NK-92 (cell line): Measurements from ENCODE around the gene ATN1.

Source experiments
- DNase-seq: peaks from one replicate; lab custom pipeline; 2025; ENCODE audit not compliant: unreplicated experiment; lab: John Stamatoyannopoulos, UW

The ATN1 gene

DNA sequence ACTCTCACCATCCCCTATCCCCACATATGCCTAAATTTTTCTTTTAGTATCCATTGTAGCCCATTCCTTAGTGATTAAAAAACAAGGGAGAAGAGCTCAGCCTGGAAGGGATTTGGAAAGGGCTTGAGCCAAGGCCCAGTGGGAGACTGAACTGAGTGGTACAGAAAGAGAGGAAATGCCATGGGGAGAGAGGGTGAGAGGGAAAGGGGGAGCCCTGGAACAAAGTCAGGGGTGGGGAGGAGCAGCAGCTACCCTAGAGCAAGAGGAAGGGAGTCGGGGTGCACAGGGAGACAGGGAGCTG lies 2.6 kb upstream of the ATN1 start:
- DNase-seq = no peak

DNA sequence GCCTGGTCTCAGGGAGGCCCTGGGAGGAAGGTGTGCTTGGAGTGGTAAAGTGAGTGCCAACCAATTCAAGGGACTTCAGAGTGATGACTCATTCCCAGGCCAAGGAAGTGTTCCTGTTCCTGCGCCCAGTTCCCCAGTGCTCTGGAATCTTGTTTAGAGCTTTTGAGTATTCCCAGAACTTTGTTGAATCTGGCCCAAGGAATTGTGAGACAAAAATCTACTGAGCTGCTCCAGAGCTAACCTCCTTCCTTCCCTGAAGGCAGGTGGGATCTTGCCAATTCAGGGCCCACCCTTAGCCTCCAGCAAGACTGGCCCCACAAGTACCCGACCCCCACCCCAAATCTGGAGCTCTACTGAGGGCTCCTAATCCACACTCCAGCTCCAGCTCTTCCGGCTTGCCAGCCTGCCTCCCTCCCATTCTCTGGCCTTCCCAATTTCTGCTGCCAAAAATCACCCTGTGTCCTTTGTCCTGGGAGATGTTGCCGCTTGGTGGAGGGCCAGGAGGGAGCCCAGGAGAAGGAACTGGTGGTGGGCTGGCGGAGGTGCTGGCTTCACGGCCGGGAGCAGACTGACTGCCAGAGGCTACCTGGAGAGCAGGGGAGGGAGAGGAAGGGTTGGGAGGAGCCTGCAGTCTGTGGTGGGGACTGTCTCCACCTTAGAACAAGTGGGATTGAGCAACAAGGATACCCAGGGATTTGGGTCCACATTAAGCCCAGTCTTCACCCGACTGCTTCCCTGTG lies 2.0 kb upstream of the ATN1 start:
- no peak for DNase-seq

GRCh38 chr12:6928022-6928702 lies 403 bp downstream of the ATN1 start:
- DNase-seq = no peak

DNA sequence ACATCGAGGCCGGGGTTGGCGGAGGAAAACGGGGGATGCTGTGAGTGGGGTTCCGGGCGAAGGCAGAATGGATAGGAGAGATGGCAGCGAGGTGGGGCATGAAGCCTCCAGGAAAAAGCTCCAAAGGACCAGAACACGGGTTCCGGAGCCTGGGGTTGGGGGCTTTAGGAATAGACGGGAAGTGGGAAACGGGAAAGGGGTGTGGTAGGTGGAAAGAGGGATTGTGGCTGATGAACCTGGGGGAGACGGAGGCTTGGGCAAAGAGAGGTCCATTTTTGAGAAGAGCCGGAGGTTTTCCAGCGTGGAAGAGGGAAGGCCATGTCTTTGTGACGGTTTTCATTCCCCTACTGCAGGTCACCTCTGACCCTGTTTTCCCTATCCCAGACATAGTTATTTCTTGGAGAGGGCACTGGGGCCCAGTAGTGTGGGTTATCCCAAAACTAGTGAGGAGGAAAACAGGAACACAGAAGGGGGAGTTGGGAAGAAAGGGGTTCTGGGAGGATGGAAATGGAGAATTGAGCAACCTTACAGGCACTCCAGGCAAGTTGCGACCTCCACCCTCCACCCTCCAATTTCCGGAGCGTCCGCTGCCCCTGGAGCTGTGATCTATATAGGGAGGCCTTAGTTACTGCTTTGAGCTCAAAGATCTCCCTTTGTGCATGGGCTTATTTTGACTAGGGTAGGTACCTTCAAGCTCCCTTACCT lies 1.1 kb downstream of the ATN1 start:
- DNase-seq = no peak

- DNase-seq = no peak
Measured at GRCh38 chr12:6929466-6930452, 2.0 kb downstream of the ATN1 start.

DNA sequence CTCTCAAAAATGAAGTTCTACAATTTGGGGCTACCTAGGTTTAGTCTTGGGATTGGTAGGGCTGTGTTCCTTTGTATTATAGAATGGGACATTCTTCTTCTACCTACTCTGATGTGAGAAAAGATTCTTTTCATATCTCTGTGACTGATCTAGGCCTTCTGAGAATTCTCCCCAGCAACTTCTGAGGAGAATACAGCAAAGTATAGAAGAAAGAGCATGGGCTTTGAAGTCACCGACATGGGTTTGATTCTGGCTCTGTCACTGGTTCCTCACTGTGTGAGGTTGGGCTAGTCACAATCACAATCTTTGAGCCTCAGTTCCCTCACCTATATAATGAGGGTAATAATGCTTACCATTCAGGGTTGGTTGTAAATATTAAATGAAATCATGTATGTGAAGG lies 5.0 kb downstream of the ATN1 start:
- no peak for DNase-seq

- DNase-seq = no peak
Measured at GRCh38 chr12:6934110-6934509, 6.4 kb downstream of the ATN1 start.

DNA sequence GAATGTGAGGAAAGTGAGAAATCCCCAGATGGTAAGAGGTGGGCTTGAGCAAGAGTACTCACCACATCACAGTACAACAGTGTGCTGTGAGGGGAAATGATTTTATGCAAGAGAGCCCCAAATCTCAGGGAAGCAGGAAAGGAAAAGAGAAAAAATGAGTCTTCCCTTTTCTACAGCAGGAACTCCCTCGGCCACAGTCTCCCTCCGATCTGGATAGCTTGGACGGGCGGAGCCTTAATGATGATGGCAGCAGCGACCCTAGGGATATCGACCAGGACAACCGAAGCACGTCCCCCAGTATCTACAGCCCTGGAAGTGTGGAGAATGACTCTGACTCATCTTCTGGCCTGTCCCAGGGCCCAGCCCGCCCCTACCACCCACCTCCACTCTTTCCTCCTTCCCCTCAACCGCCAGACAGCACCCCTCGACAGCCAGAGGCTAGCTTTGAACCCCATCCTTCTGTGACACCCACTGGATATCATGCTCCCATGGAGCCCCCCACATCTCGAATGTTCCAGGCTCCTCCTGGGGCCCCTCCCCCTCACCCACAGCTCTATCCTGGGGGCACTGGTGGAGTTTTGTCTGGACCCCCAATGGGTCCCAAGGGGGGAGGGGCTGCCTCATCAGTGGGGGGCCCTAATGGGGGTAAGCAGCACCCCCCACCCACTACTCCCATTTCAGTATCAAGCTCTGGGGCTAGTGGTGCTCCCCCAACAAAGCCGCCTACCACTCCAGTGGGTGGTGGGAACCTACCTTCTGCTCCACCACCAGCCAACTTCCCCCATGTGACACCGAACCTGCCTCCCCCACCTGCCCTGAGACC lies 7.8 kb downstream of the ATN1 start:
- DNase-seq = no peak

GRCh38 chr12:6936194-6936635 lies 8.5 kb downstream of the ATN1 start:
- DNase-seq = no peak

GRCh38 chr12:6936636-6937480 lies 9.1 kb downstream of the ATN1 start:
- no peak for DNase-seq

- DNase-seq = peak; percentile 53
Measured at GRCh38 chr12:6937481-6938352, 10.0 kb downstream of the ATN1 start.

DNA sequence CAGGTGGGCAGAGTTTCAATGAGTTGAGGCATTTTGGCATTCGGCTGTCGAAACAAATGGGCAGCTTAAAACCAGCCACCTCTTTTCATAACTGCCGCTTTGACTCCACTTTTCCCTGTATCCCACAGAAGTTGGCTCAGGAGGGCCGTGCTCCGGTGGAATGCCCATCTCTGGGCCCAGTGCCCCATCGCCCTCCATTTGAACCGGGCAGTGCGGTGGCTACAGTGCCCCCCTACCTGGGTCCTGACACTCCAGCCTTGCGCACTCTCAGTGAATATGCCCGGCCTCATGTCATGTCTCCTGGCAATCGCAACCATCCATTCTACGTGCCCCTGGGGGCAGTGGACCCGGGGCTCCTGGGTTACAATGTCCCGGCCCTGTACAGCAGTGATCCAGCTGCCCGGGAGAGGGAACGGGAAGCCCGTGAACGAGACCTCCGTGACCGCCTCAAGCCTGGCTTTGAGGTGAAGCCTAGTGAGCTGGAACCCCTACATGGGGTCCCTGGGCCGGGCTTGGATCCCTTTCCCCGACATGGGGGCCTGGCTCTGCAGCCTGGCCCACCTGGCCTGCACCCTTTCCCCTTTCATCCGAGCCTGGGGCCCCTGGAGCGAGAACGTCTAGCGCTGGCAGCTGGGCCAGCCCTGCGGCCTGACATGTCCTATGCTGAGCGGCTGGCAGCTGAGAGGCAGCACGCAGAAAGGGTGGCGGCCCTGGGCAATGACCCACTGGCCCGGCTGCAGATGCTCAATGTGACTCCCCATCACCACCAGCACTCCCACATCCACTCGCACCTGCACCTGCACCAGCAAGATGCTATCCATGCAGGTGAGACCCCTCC lies 10.8 kb downstream of the ATN1 start:
- no peak for DNase-seq

GRCh38 chr12:6939191-6939540 lies 11.4 kb downstream of the ATN1 start:
- DNase-seq = no peak

DNA sequence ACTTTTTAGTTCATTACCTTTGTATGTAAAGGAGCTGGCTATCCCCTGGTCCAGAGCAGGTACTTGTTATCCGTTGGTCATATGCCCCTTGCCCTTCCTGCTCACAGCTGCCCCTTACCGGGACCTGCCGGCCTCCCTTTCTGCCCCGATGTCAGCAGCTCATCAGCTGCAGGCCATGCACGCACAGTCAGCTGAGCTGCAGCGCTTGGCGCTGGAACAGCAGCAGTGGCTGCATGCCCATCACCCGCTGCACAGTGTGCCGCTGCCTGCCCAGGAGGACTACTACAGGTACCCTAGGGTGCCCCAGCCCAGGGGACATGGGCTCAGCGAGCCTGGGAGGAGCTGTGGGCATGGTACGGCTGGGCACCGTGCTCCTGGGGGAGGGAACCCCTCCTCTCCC lies 13.5 kb downstream of the ATN1 start:
- no peak for DNase-seq

DNA sequence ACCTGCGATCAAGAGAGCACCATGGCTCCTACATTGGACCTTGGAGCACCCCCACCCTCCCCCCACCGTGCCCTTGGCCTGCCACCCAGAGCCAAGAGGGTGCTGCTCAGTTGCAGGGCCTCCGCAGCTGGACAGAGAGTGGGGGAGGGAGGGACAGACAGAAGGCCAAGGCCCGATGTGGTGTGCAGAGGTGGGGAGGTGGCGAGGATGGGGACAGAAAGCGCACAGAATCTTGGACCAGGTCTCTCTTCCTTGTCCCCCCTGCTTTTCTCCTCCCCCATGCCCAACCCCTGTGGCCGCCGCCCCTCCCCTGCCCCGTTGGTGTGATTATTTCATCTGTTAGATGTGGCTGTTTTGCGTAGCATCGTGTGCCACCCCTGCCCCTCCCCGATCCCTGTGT lies 14.0 kb downstream of the ATN1 start:
- no peak for DNase-seq

DNA sequence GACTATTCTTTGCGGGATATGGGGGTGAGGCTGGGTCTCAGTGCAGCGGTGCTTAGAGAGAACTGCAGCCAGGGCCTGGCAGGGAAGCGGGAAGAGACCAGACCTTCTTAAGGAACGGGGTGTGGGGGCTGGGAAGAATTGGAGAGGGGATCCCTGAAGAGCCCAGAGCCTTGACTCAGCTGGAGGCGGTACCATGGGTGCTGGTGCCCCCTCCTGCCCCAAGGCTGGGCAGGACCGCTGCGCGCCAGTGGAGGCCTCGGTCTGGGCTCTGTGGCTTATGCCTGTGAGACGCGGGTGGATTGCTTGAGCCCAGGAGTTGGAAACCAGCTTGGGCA lies 14.5 kb downstream of the ATN1 start:
- no peak for DNase-seq

- DNase-seq = no peak
Measured at GRCh38 chr12:6943389-6943721, 15.6 kb downstream of the ATN1 start.
